Neuron (in vitro differentiated cells): Measurements from ENCODE around the gene MAPK11.

ENCODE experiments used
- H2AFZ ChIP-seq: one replicate; pipeline ENCODE4 v1.6.1; 2013; ENCODE audit warnings: low read depth, mild to moderate bottlenecking, inconsistent platforms, low read length, moderate library complexity
- H3K27me3 ChIP-seq: one replicate; pipeline ENCODE4 v1.6.1; 2013; ENCODE audit warnings: low read length; ENCODE audit not compliant: insufficient read depth
- H3K36me3 ChIP-seq: one replicate; pipeline ENCODE4 v1.6.1; 2013; ENCODE audit warnings: low read length; ENCODE audit not compliant: insufficient read depth
- H3K4me1 ChIP-seq: one replicate; pipeline ENCODE4 v1.6.1; 2013; ENCODE audit warnings: low read length; ENCODE audit not compliant: insufficient read depth
- H3K4me3 ChIP-seq: 2 replicates; pipeline ENCODE4 v1.5.1; 2013; ENCODE audit warnings: mild to moderate bottlenecking, low read length, moderate library complexity
- H3K9me3 ChIP-seq: one replicate; pipeline ENCODE4 v1.6.1; 2013; ENCODE audit warnings: low read length

MAPK11 gene

DNA sequence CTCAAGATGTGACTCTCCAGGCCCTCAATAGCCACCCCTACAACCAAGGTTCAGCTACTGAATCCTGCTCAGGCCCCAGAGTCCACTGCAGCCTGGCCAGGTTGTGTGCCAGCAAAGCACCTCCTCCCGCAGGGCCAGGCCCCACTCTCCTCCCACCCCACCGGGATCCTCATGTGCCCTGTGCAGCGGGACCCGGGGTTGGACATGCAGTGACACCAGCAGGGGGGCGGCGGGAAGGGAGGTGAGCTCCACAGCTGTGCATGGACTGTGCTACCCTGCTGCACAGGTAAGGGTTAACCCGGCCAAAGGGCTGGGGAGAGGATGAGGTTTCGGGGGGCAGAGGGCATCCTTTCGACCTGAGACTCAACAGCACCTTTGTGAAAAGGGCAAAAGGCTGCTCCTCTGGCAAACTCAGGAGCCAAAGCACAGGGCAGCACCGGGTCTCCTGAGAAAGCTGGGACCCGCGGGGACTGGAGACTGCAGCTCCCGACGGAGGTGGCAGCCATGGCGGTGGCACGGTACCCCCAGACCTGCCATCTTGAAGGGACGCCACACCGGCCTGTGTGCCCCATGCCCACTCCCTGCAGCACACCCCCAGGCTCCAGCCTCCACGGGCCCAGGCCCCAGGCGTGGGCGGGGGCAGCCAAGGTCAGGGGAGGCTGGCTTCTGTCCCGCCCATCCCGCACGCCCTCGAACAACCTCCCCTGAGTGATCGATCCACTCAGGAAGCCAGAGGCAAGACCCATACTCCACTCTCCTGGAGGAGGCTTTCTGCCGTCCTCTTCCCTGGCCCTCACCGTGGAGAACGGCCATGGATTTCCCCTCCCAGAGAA, 26.7 kb upstream of the MAPK11 start:
- Histone ChIP-seq H3K36me3 (peaks cover 12% of the 10 kb centered on the region), H2AFZ (no peak overlapping the region), H3K4me3 (no peak overlapping the region), H3K4me1 (peaks cover 21% of the 10 kb centered on the region), H3K27me3 (no peaks in the 10 kb centered on the region), H3K9me3 (no peaks in the 10 kb centered on the region)

DNA sequence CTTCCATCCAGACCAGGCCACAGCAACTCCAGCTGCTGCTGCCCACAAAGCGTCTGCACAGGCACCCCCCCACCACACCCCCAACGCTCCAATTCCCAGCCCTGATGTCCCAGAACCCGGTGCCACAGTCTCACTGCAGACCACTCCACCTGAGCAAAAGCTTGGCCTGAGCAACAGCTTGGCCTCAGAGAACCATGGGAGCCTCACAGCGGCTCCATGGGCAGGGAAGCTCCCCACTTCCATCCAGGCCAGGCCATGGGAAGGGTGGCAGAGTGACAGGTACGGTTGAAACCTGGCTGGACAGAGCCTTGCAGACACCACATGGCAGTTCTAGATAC, 24.1 kb upstream of the MAPK11 start:
- H3K36me3 ChIP-seq, result peaks cover 24% of the 10 kb centered on the region
- H3K4me1 ChIP-seq, result peaks cover 21% of the 10 kb centered on the region
- no peak overlapping the region for H3K4me3 ChIP-seq

DNA sequence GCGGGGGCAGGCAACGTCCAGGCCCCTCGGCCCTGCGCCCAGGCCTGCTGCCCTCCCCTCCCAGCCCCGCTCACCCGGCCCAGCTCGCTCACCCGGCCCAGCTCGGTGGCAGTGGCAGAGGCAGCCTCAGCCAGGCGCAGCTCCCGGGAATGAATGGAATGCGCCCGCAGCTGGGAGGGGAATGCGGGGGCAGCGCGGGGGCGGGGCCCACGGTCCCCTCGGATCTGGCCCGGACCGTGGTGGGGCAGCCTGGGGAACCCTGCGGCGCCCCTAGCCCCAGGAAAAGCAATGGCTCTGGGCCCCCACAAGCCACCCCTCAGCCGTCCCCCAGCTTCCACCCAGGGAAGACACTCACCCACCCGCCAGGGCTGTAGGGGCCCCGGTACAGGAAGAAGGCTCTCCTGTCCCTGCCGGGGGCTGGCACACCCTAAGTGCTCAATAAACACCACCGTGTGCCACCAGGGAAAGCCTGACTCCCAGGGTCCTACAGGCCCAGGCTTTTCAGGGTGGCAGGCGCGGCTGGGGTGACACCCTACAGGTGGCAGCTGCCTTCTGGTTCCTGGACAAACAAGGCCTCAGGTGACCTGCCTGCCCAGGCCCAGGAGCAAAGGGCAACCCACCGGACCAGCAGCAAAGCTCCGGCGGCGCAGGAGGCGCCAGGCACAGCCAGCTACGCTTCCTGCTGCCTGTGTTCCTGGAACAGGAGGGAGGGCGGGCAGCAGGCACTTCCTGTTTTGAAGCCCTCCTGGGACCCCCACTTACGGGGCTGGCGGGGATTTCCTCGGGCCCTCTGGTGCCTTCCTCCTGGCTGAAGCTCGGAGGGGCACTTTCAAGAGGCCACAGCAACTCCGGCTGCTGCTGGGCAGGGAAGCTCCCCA, 23.5 kb upstream of the MAPK11 start:
- H3K4me3 ChIP-seq, result no peak overlapping the region
- H2AFZ ChIP-seq, result no peak overlapping the region
- no peaks in the 10 kb centered on the region for H3K27me3 ChIP-seq
- peaks cover 21% of the 10 kb centered on the region for H3K4me1 ChIP-seq
- peaks cover 30% of the 10 kb centered on the region for H3K36me3 ChIP-seq
- H3K9me3 ChIP-seq, result no peaks in the 10 kb centered on the region

More for the DNA sequence above, 24.1 kb upstream of the MAPK11 start:
- Histone ChIP-seq H3K27me3 (no peaks in the 10 kb centered on the region), H2AFZ (no peak overlapping the region), H3K9me3 (no peaks in the 10 kb centered on the region)

DNA sequence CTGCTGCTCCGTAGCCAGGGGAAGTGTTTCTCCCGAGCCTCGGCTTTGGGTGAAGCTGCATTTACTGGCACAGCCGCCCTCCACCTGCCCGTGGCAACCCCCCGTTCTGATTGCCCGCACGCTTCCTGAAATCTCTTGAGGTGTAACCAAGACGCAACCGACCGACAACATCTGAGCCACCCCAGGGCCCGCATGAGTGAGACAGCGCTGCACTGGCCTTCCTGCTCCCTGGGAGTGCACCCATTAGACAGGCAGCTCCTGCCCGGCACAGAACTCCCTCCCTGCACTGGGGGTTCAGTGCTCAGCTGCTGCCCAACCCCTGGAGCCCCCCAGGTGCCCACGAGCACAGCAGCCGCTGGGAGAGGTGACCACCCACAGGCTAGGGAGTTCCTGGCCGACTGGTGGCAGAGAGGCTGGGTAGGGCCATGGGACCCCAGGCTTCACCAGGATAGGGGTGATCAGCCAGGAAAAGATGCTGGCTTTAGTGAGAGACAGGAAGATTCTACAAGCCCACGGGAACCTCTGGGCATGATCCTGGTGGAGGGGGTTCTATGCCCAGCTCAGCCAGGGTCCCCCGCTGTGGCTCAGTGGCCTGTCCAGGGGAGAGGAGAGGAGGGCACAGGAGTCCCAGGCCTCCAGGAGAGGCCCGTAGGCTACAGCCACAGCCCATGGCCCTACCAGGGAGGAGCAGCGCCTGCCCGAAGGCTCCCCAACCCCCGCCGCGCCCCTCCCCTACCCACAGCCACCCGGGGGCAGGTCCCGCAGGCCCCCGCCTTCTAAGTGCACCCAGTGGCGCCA, 22.7 kb upstream of the MAPK11 start:
- Histone ChIP-seq H3K9me3 (no peaks in the 10 kb centered on the region), H3K4me3 (no peak overlapping the region), H2AFZ (no peak overlapping the region), H3K4me1 (peaks cover 21% of the 10 kb centered on the region), H3K36me3 (peaks cover 38% of the 10 kb centered on the region), H3K27me3 (no peaks in the 10 kb centered on the region)

DNA sequence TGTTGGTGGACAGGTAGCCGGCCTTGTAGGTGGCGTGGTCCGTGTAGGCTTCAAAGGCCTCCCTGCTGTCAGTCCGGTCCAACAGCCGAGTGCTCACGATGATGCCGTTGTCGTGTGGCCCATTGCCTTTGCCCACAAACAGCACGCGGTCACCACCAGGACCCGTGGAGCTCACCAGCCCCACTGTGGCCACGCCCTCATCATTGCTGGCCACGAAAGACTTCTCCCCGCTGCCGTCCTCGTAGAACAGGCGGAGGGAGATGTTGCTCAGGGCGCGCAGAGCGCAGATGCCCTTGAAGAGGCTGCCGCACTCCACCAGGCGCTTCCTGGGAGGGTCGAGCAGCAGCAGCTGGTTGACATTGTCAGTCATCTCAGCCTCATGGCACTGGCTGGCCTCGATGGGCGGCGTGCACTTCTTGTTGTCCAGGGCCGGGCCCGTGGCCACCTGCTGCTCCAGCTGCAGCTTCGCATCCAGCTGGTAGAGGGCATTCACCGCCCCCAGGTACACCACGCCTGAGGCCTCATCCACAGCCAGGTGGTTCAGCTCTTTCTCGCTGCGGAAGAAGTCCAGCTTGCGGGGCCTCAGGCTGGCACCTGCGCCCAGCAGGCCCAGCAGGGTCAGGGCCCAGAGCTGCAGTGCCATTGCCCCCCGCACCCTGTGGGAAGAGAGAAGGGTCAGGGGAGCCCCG, 19.9 kb upstream of the MAPK11 start:
- Histone ChIP-seq H3K9me3 (no peaks in the 10 kb centered on the region), H2AFZ (no peak overlapping the region), H3K4me3 (no peak overlapping the region), H3K27me3 (no peaks in the 10 kb centered on the region), H3K36me3 (peaks cover 55% of the 10 kb centered on the region), H3K4me1 (peaks cover 21% of the 10 kb centered on the region)

DNA sequence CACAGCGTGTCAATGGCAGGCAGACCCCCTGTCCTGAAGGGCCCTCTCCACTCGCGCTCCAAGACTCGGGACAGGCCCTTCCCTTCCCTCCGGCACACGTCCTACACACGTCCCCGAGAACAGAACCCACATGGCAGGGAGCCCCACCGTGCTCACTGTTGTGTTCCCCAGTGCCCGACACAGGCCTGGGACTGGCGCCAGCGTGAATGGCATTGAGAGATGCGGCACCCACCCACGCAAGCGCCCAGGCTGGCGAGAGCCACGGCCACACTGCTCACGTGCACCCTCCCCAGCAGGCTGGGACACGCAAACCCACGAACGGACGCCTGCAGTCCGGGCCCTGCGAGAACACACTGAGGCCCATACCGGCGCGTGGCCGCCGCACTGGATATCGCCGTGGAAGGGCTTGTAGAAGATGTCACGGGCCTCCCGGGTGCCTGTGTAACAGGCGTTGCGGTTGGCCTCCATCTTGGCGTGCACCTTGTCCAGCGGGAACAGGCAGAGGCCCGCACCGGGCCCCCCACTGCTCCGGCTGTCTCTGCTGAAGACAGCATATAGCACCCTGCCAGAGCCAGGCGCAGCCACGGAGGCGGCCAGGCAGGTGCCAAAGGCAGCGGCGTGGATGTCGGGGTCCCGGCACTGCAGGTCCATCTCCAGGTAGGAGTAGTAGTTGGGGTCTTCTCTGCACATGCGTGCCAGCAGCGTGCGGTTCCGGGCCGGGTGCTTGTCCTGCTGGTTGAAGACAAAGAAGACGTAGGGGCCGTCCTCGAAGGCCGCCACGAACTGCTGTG, 19.2 kb upstream of the MAPK11 start:
- Histone ChIP-seq H3K27me3 (no peaks in the 10 kb centered on the region), H3K9me3 (no peaks in the 10 kb centered on the region), H3K36me3 (peaks cover 59% of the 10 kb centered on the region), H3K4me3 (no peak overlapping the region), H2AFZ (no peak overlapping the region), H3K4me1 (peaks cover 18% of the 10 kb centered on the region)

DNA sequence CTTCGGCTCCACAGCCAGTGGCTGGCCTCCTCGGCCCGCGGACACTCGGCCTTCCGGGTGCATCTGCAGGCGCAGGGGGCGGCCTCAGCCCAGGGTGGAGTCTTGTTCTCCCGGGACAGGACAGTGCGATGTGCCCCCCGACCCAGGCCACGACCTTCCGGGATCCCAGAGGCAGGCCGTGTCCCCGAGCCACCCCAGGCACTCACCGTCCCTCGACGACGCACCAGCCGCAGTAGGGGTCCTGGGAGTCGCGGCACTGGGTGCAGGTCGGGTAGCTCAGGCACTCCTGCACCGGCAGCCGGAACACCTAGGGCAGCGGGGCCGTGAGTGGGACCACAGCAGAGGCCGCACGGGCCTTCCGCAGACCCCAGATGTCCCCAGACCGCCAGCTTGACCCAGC, 17.6 kb upstream of the MAPK11 start:
- H3K4me1 ChIP-seq, result peaks cover 3% of the 10 kb centered on the region
- peaks cover 73% of the 10 kb centered on the region for H3K36me3 ChIP-seq
- H3K4me3 ChIP-seq, result no peak overlapping the region
- no peak overlapping the region for H2AFZ ChIP-seq
- H3K9me3 ChIP-seq, result no peaks in the 10 kb centered on the region
- no peaks in the 10 kb centered on the region for H3K27me3 ChIP-seq

DNA sequence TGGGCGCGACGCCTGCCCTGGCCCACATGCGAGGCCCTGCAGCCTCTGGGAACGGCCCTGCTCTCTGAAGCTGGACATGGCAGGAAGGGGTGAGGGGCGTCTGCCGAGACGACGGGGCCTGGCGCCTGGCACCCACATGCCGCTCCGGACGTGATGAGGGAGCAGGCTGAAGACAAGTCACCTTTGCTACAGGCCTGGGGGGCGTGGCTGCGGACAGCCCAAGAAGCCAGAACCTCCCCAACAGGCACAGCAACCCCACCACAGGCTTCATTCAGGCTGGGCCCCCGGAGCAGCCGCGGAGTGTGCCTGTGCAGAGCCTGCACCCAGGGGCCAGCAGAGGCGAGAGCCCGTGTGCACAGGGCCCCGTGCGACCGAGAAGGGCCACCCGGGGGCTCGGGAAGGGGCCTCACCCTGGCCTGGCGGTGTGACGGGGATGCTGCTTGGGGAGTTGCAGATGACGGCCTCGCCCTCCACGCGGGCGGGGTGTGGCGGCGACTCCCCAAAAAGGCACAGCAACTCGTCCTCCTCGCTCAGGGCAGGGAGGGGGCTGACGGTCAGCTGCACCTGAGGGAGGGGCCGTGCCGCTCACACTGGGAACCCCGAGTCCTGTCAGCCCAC, 16.6 kb upstream of the MAPK11 start:
- no peak overlapping the region for H3K4me3 ChIP-seq
- H3K9me3 ChIP-seq, result no peaks in the 10 kb centered on the region
- H3K36me3 ChIP-seq, result peaks cover 82% of the 10 kb centered on the region
- H3K4me1 ChIP-seq, result no peaks in the 10 kb centered on the region
- H3K27me3 ChIP-seq, result no peaks in the 10 kb centered on the region
- H2AFZ ChIP-seq, result no peak overlapping the region

DNA sequence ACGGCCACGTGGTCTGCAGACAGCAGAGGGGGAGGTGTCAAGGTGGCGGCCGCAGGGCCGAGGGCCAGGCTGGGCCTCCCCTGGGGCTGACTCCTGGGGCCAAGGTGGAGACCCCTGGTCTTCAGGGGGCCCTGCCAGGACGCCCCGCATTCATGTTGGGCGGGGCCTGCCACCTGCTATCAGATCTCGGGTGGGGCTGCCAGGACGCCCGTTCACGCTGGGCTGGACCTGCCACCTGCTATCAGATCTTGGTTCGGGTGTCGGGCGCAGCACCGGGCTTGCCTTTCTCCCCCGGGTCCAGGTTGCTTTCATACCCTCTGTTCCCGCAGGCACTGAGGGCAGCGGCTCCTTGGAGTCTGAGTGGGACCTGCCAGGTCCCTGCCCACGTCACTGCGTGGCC, 16.1 kb upstream of the MAPK11 start:
- Histone ChIP-seq H3K36me3 (peaks cover 85% of the 10 kb centered on the region), H3K27me3 (no peaks in the 10 kb centered on the region), H3K4me1 (no peaks in the 10 kb centered on the region), H3K9me3 (no peaks in the 10 kb centered on the region), H3K4me3 (no peak overlapping the region), H2AFZ (no peak overlapping the region)

DNA sequence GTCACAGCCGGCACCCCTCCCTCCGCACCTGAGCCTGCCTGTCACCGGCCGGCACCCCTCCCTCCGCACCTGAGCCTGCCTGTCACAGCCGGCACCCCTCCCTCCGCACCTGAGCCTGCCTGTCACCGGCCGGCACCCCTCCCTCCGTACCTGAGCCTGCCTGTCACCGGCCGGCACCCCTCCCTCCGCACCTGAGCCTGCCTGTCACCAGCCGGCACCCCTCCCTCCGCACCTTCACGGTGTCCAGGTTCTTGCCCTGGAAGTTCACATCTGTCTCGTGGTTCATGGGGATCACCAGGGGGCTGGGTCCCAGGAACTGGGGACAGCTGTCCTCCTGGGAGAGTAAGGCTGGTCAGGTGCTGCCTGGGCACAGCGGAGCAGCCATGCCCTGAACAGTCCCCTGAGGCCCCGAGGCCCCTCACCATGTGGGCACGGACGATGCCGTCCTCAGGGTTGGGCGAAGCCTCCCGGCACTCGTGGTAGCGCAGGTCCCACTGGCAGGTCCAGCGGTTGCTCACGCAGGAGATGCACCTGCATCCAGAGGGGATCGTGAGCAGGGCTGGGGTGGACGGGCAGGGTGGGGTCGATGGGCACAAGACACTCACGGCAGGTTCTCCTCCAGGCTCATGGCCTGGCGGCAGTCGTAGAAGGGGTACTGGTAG, 15.5 kb upstream of the MAPK11 start:
- Histone ChIP-seq H2AFZ (no peak overlapping the region), H3K4me3 (no peak overlapping the region), H3K9me3 (no peaks in the 10 kb centered on the region), H3K36me3 (peaks cover 85% of the 10 kb centered on the region), H3K4me1 (no peaks in the 10 kb centered on the region), H3K27me3 (no peaks in the 10 kb centered on the region)

DNA sequence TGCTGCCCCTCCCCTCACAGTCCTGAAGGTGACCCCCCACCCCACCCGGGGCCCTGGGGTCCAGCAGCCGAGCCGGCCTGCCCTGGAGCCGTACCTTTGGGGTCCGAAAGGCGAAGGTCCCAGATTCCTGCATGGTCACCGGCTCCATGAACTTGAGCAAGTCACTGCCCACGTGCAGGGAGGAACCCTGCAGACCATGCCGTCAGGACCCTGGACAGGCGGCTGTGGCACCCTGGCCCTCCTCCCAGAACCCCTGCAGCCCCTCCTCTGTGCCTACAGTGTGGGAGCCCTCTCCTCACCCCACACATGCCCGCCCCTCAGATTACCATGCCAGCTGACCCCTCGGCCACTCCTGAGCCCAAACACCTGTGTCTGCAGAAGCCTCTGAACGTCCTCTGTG, 14.3 kb upstream of the MAPK11 start:
- peaks cover 82% of the 10 kb centered on the region for H3K36me3 ChIP-seq
- no peak overlapping the region for H2AFZ ChIP-seq
- no peaks in the 10 kb centered on the region for H3K27me3 ChIP-seq
- H3K9me3 ChIP-seq, result no peaks in the 10 kb centered on the region
- H3K4me1 ChIP-seq, result no peaks in the 10 kb centered on the region
- no peak overlapping the region for H3K4me3 ChIP-seq
